ACHN (cell line): ENCODE data around the gene SMIM1.
A peak's percentile ranks its signal among the peaks of the same experiment; 100 is the strongest.
"Not testable (repeated sequence)": the region's sequence is repeated elsewhere in the genome, so short reads cannot be mapped to it uniquely, and the experiment has no call there.

Source experiments
- DNase-seq: peaks from one replicate; pipeline ENCODE4 v3.0.0-alpha.2; 2015
- in situ Hi-C: cut with HindIII; loops from 2 replicates; pipeline ENCODE4 v1.10.0; 2017; ENCODE audit warnings: low sequenced_read_pairs, low pct_ligation_motif_present, low pct_unique_long_range_greater_than_20kb

Gene SMIM1, protein sequence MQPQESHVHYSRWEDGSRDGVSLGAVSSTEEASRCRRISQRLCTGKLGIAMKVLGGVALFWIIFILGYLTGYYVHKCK

GRCh38 chr1:3772715-3773571 is at the start of gene SMIM1:
Gene SMIM1, plus strand, starts transcription at chr1:3772749. Its CDS starts 2,625 bp downstream, at chr1:3775374.
- DNase-seq, result no peak
- in situ Hi-C loops, result no loop called here

DNA sequence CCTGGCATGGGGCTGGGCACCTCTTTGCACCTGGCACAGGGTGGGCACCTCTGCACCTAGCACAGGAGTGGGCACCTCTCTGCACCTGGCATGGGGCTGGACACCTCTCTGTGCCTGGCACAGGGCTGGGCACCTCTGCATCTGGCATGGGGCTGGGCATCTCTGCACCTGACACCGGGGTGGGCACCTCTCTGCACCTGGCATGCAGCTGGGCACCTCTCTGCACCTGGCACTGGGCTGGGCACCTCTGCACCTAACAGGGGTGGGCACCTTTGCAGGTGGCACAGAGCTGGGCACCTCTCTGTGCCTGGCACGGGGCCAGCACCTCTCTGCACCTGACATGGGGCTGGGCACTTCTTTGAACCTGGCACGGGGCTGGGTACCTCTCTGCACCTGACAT is 49.7 kb upstream of the SMIM1 start:
- in situ Hi-C loops, result no loop called here
- DNase-seq, result no peak

DNA sequence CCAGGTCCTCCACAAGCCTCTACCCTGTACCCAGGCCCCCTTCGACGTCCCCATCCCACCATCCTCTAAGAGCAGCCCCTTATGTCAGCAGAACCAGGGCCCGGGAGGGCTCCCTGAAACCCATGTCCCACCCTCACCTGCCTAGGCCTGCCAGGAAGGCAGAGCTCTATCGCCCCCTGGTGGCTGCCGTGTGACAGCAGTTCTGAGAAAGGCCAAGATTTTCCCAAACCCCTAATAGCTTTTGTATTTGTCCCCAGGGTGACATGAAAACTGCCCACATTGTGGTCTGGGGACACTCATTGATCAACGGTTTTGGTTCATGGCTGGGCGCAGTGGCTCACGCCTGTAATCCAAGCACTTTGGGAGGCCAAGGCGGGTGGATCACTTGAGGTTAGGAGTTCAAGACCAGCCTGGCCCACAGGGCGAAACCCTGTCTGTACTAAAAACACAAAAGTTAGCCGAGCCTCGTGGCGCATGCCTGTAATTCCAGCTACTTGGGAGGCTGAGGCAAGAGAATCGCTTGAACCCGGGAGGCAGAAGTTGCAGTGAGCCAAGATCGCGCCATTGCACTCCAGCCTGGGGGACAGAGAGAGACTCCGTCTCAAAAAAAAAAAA is 48.0 kb upstream of the SMIM1 start:
- in situ Hi-C loops, result not testable (repeated sequence)
- DNase-seq, result peak; percentile 53

GRCh38 chr1:3725366-3725765 is 47.2 kb upstream of the SMIM1 start:
- DNase-seq, result no peak
- in situ Hi-C loops, result no loop called here

DNA sequence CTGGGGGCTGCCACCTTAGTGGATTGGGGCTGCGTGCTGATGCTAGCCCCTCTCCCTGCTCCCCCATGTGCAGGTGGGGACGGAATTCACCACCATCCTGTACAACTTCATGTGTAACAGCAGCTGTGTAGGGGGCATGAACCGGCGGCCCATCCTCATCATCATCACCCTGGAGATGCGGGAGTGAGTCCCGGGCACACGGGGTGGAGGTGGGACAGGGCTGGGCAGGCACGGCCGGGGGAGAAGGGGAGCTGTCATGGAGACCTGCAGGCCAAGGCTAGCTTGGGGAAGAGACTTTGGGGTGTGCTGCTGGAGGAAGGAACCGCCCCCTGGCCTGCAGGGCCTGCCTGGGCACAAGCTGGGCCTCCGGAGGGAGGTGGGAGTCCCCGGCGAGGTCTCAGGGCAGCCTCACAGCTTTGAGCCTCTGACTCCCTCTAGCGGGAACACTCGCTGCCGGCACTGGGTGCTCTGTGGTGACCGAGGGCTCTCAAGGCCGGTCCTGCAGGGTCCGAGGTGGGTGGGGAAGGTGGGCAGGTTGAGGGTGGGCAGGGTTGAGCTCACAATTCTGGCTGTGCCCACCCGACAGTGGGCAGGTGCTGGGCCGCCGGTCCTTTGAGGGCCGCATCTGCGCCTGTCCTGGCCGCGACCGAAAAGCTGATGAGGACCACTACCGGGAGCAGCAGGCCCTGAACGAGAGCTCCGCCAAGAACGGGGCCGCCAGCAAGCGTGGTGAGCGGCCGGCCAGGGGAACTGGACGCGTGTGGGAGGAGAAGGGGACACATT is 45.3 kb upstream of the SMIM1 start:
- in situ Hi-C loops, result no loop called here
- no peak for DNase-seq

DNA sequence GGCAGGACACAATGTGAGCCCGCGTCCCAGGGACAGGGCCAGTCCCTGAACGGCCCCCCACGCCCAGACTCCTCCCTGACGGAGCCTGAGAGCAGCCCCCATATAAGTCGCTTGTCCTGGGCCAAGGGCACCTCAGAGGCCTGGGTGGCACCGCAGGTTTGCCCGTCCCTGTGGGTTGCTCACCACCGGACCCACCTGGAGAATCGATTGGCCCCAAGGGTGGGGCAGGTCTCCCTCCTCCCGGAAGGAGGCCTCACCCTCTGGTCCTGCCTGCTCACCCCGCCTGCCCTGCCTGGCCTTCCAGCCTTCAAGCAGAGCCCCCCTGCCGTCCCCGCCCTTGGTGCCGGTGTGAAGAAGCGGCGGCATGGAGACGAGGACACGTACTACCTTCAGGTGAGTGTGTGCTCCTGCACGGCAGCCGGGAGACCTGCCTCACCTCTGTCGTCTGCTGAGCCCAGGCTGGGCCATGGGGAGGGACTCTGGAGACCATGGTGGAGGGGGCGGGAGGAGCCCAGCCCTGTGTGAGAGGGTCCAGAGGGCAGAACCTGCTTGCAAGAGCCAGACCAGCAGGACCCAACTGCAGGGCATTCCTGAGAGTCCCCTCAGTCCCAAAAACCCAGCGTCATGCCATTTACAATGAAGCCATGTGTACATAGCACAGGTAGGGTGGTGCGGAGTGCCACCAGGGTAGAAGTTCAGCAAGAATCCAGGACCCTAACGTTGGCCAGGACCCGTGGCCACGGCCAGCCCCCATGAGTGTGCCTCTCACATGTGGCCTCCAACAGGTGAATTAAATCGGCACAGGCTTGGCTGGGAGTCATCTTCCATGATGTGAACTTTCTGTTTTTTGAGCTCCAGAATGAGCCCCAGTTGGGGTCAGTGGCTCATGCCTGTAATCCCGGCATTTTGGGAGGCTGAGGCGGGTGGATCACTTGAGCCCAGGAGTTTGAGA is 44.4 kb upstream of the SMIM1 start:
- no peak for DNase-seq
- in situ Hi-C loops, result no loop called here

DNA sequence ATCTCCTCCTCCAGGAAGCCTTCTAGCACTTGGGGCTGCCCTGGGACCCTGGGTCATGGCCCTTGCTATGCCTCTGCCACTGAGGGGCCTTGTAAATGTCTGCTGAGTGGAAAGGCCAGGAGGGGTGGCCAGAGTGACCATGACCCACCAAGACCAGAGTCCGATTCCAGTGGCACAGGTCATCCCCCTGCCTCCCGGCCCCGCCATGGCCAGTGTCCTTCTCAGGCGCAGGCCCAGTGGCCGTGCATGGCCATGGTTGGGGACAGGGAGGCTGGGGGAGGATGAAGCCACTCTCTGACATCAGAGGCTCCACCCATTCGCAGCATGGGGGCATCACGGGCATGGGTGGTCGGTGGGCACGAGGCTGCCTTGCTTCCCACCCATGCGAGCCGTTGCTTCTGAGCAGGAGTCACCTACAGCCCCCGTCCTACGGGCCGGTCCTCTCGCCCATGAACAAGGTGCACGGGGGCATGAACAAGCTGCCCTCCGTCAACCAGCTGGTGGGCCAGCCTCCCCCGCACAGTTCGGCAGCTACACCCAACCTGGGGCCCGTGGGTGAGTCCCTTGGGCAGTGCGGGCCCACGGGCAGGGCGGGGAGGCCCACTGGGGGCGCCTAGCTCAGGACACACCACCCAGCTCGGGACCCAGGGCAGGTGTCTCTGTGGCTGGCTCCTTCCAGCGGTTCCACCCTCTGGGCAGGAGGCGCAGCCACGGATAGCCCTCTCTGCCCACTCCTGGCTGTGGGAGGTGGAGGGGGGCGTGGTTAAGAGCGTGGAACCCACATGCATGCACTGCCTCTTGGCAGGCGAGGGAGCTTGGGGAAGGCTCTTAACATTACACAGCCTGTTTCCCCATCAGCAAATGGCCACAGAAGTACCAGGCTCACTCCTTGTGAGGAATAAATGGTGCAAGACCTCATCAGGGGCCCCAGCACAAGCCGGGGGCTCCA is 42.7 kb upstream of the SMIM1 start:
- in situ Hi-C loops, result no loop called here
- DNase-seq, result no peak

- in situ Hi-C loops, result no loop called here
- no peak for DNase-seq
Measured at GRCh38 chr1:3730543-3731247, 41.9 kb upstream of the SMIM1 start.

- in situ Hi-C loops, result no loop called here
- DNase-seq, result no peak
Measured at GRCh38 chr1:3731583-3732433, 40.7 kb upstream of the SMIM1 start.

- no peak for DNase-seq
- in situ Hi-C loops, result no loop called here
Measured at GRCh38 chr1:3732434-3733093, 40.0 kb upstream of the SMIM1 start.

DNA sequence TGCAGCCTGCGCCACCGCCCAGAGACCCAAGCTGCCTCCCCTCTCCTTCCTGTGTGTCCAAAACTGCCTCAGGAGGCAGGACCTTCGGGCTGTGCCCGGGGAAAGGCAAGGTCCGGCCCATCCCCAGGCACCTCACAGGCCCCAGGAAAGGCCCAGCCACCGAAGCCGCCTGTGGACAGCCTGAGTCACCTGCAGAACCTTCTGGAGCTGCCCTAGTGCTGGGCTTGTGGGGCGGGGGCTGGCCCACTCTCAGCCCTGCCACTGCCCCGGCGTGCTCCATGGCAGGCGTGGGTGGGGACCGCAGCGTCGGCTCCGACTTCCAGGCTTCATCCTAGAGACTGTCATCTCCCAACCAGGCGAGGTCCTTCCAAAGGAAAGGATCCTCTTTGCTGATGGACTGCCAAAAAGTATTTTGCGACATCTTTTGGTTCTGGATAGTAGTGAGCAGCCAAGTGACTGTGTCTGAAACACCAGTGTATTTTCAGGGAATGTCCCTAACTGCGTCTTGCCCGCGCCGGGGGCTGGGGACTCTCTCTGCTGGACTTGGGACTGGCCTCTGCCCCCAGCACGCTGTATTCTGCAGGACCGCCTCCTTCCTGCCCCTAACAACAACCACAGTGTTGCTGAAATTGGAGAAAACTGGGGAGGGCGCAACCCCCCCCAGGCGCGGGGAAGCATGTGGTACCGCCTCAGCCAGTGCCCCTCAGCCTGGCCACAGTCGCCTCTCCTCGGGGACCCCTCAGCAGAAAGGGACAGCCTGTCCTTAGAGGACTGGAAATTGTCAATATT is 39.3 kb upstream of the SMIM1 start:
- DNase-seq, result no peak
- in situ Hi-C loops, result no loop called here

DNA sequence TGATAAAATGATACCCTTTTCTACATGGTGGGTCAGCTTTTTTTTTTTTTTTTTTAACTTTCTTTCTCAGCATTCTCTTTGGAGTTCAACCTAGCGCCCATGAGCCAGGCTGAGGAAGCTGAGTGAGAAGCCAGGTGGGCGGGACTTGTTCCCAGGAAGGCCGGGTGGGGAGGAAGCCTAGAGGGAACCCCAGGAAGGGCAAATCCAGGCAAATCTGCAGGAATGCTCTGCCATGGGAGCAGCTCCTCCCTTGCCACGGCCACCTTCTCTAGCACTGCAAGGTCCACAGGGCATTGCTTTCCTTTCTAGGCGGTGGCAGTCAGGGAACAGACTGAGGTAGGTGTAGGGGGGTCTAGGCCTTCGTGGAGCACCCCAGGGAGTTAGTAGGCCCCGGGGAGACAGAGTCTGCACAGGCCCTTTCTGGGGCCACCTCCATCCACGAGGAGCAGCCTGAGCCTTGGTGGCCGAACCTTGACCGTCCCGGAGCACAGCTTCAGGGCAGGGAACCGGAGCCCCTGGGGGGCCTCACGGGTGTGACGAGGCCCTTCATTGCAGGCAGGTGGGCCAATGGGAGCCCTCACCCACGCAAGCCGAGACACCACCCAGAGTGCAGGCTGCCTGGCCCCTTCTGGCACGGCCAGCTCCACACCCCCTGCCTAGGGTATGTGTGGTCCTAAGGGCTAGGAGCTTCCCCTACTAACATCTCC is 38.5 kb upstream of the SMIM1 start:
- no peak for DNase-seq
- in situ Hi-C loops, result no loop called here

DNA sequence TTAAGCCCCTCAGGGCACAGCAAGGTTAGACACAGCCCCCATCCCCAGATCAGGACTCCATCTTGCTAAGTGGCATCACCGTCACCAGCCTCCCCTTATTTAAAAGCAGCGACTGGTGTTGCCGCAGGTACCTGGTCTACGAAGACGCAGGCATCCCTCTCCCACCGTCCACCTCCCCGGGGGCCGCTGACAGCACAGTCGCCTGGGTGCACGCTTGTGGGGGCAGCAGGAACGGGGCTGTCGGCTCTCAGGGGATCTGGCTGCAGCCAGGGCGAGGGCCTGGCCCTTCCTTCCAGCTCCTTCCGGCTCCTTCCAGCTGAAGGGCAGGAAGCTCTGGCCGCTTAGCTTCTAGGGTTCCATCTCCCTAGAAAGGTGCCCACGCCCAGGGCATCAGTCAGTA is 37.9 kb upstream of the SMIM1 start:
- DNase-seq, result no peak
- in situ Hi-C loops, result no loop called here

DNA sequence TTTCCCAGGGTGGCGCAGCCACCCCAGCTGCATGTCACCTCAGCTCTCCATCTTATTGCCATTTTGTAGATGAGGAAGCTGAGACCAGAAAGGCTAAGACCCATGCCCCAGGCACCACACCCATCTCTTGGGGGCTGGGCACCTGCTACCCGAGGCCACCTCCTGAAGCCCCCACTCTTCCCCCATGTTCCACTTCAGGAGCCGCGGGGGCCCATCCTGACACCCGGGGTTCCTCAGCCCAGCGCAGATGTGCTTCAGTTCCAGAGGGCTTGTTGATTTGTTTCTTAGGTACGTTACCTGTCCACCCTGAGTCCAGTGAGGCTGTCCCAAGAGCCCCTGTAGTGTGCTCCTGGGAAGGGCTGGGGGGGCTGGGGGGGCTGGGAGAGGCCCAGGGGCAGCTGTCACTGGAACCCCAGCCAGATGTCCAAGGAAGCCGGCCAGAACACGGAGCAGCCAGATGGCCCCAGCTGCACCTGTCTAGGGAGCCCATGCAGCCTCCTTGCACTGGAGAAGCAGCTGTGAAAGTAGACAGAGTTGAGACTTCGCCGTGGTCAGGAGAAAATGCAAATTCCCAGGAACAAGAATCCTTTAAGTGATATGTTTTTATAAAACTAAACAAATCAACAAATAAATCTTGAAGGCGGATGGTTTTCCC is 37.4 kb upstream of the SMIM1 start:
- DNase-seq, result no peak

More for the DNA sequence above, 37.4 kb upstream of the SMIM1 start:
- in situ Hi-C loops, result no loop called here
